B cell (primary cell): Measurements from ENCODE around the gene SDCCAG8. TPM values are rescaled to one million over a fixed set of nuclear protein-coding genes. Genes with fewer than 3 reads are reported as not detected.

ENCODE experiments used
- ATAC-seq: fragments of 200-7000 bp; cut with Tn5 transposase; one replicate; pipeline ENCODE4 v1.10.0; 2021; ENCODE audit warnings: low read depth, mild to moderate bottlenecking, moderate number of reproducible peaks, moderate library complexity
- CTCF ChIA-PET: fragments of 350-600 bp; sonication (Branson Sonifier 250); formaldehyde crosslinking; loops from one replicate; lab custom pipeline; 2021; ENCODE audit warnings: antibody characterized with exemption, inconsistent platforms; lab: Charles Lee
- POLR2A ChIA-PET: fragments of 350-600 bp; sonication (Branson Sonifier 250); formaldehyde crosslinking; loops from one replicate; lab custom pipeline; 2021; ENCODE audit warnings: antibody characterized with exemption; lab: Charles Lee
- DNase-seq: peaks from one replicate; pipeline ENCODE4 v3.0.0; 2013
- H2AFZ ChIP-seq: 2 replicates; pipeline ENCODE4 v1.6.1; 2012; ENCODE audit warnings: mild to moderate bottlenecking, low read depth, low read length; ENCODE audit not compliant: insufficient read depth, poor library complexity, severe bottlenecking
- H3K27ac ChIP-seq, 2 donors: 1 replicate in 1 of 2; 2 replicates in 1 of 2; pipeline ENCODE4 v1.5.1; 2012 to 2013; ENCODE audit warnings: low read length in 2 of 2, mild to moderate bottlenecking in 2 of 2, moderate library complexity in 1 of 2
- H3K27me3 ChIP-seq, 4 experiments: fragments of 200-600 bp in 1 of 4; sonication (generic) in 1 of 4; replicated peaks in 1 of 4; 1 replicate in 2 of 4; 2 replicates in 2 of 4; pipeline versions ENCODE4 v1.6.1 to v1.7.0; 2013 to 2016; ENCODE audit warnings: low read length in 3 of 4, mild to moderate bottlenecking in 2 of 4, mixed read lengths in 1 of 4, moderate library complexity in 1 of 4; ENCODE audit not compliant: insufficient read depth in 4 of 4, control insufficient read depth in 3 of 4; ENCODE audit errors: control extremely low read depth in 1 of 4
- H3K36me3 ChIP-seq, 2 experiments: replicated peaks in 1 of 2; 1 replicate in 1 of 2; 2 replicates in 1 of 2; pipeline versions ENCODE4 v1.6.1 to v1.7.1; 2013; ENCODE audit warnings: low read length in 1 of 2; ENCODE audit not compliant: insufficient read depth in 2 of 2, control insufficient read depth in 1 of 2; ENCODE audit errors: control extremely low read depth in 1 of 2, extremely low read depth in 1 of 2
- H3K4me1 ChIP-seq, 2 donors: fragments of 200-600 bp in 1 of 2; sonication (generic) in 1 of 2; 1 replicate in 1 of 2; 2 replicates in 1 of 2; pipeline versions ENCODE4 v1.5.1 to v1.6.1; 2013 to 2017; ENCODE audit warnings: low read length in 2 of 2; ENCODE audit not compliant: control insufficient read depth in 2 of 2, insufficient read depth in 2 of 2
- H3K4me2 ChIP-seq: replicated peaks from 2 replicates; pipeline ENCODE3; 2012; ENCODE audit warnings: mild to moderate bottlenecking, low read depth, low read length; ENCODE audit not compliant: poor library complexity, severe bottlenecking
- H3K4me3 ChIP-seq, 5 experiments: fragments of 200-600 bp in 1 of 5; sonication (generic) in 1 of 5; 1 replicate in 3 of 5; 2 replicates in 2 of 5; pipeline versions ENCODE4 v1.5.1 to v1.7.0; 2011 to 2016; ENCODE audit warnings: low read length in 4 of 5, mild to moderate bottlenecking in 4 of 5, low read depth in 2 of 5, control low read depth in 1 of 5, moderate library complexity in 1 of 5; ENCODE audit not compliant: insufficient read depth in 1 of 5; ENCODE audit errors: control extremely low read depth in 1 of 5, extremely low read depth in 1 of 5
- H3K79me2 ChIP-seq: fragments of 200-600 bp; sonication (generic); one replicate; pipeline ENCODE4 v1.6.0; 2016; ENCODE audit warnings: low read length; ENCODE audit not compliant: control insufficient read depth, insufficient read depth
- H3K9ac ChIP-seq: fragments of 200-600 bp; sonication (generic); 2 replicates; pipeline ENCODE4 v1.6.1; 2017; ENCODE audit warnings: mild to moderate bottlenecking, low read length, moderate library complexity
- H3K9me3 ChIP-seq, 3 donors: one replicate each; pipeline versions ENCODE4 v1.6.1 to v1.7.1; 2013; ENCODE audit warnings: low read length in 2 of 3; ENCODE audit not compliant: control insufficient read depth in 2 of 3, insufficient read depth in 1 of 3; ENCODE audit errors: control extremely low read depth in 1 of 3
- H4K20me1 ChIP-seq: 2 replicates; pipeline ENCODE4 v1.6.0; 2012; ENCODE audit warnings: mild to moderate bottlenecking, low read length; ENCODE audit not compliant: insufficient read depth, control insufficient read depth, poor library complexity, severe bottlenecking
- H3K27ac Mint-ChIP-seq: one replicate; pipeline ENCODE4 v1.8.0; 2021; ENCODE audit warnings: mixed read lengths
- H3K27me3 Mint-ChIP-seq: one replicate; pipeline ENCODE4 v1.8.0; 2021; ENCODE audit warnings: mixed read lengths
- H3K4me1 Mint-ChIP-seq: one replicate; pipeline ENCODE4 v1.8.0; 2021; ENCODE audit warnings: mixed read lengths
- H3K4me3 Mint-ChIP-seq: one replicate; pipeline ENCODE4 v1.8.0; 2021; ENCODE audit warnings: mixed read lengths
- H3K9me3 Mint-ChIP-seq: one replicate; pipeline ENCODE4 v1.8.0; 2022; ENCODE audit warnings: mixed read lengths; ENCODE audit not compliant: insufficient read depth
- CTCF ChIP-seq: fragments of 200-600 bp; IDR thresholded peaks from one replicate; pipeline ENCODE4 v1.8.0; 2022; ENCODE audit warnings: antibody characterized with exemption, mild to moderate bottlenecking
- EZH2 ChIP-seq: IDR thresholded peaks from 2 replicates; pipeline ENCODE4 v1.6.1; 2012; ENCODE audit warnings: borderline replicate concordance, low read depth, mild to moderate bottlenecking, moderate library complexity, low read length; ENCODE audit not compliant: insufficient read depth, poor library complexity, severe bottlenecking
- WGBS: methylation state at CpG from one replicate; pipeline ENCODE4 v1.1.5; 2013; ENCODE audit warnings: missing lambda C conversion rate; ENCODE audit not compliant: insufficient coverage; 5-methylcytosine and 5-hydroxymethylcytosine counted together
- intact Hi-C: fragments of 100-400 bp; cut with micrococcal nuclease; formaldehyde crosslinking; loops from one replicate; pipeline ENCODE4 v1.10.0; 2022
- polyA plus RNA-seq: library from polyadenylated mRNA; depleted of rRNA; stranded (reverse); fragments of >200 nt; gene quantifications from 2 replicates; pipeline ENCODE4 v1.2.3, GENCODE V29; 2012
- total RNA-seq, 2 donors: library from RNA; stranded (reverse); fragments of 120-200 nt in 1 of 2; gene quantifications; 1 replicate in 1 of 2; 2 replicates in 1 of 2; pipeline versions ENCODE4 v1.2.3 to v1.2.4, GENCODE V29; 2013 to 2022

The SDCCAG8 gene
- total and polyA plus RNA-seq, 2 donors (not counting 1 experiment from before 2014, with no cell fraction given): 37.1 to 60.7 TPM

GRCh38 chr1:243364330-243364729 is 108.5 kb downstream of the SDCCAG8 start:
- CTCF ChIA-PET: interaction anchor here (2.5 to 2.8 kb wide), 2 partner anchors 9 to 21 kb away, joined by 7 to 9 read pairs; no protein-coding TSS in a partner anchor
- Mint-ChIP-seq H3K9me3 (no peaks in the 10 kb centered on the region), H3K27me3 (no peaks in the 10 kb centered on the region), H3K27ac (no peak overlapping the region), H3K4me3 (no peak overlapping the region), H3K4me1 (peaks cover 3% of the 10 kb centered on the region)
- no peak for ATAC-seq
- H3K4me3 ChIP-seq: no peak overlapping the region
- no CpG with 5 or more reads among the region's 2 CpGs for WGBS
- no peaks in the 10 kb centered on the region for H4K20me1 ChIP-seq
- no peak overlapping the region for H3K9ac ChIP-seq
- H3K79me2 ChIP-seq: no peaks in the 10 kb centered on the region
- intact Hi-C loops: no loop called here
- DNase-seq: no peak
- no peaks in the 10 kb centered on the region for H3K4me1 ChIP-seq
- no peak overlapping the region for H3K4me2 ChIP-seq
- POLR2A ChIA-PET: no interaction called here
- H2AFZ ChIP-seq: no peak overlapping the region
- TF ChIP-seq EZH2 (no peak), CTCF (no peak)
- H3K27ac ChIP-seq: no peak overlapping the region
- no peaks in the 10 kb centered on the region for H3K9me3 ChIP-seq
- no peaks in the 10 kb centered on the region for H3K27me3 ChIP-seq
- peaks cover 0 to 7% of the 10 kb centered on the region in 2 experiments for H3K36me3 ChIP-seq

GRCh38 chr1:243364866-243365265 is 109.0 kb downstream of the SDCCAG8 start:
- no peaks in the 10 kb centered on the region for H3K79me2 ChIP-seq
- H3K9me3 Mint-ChIP-seq: no peaks in the 10 kb centered on the region
- H3K4me1 ChIP-seq: no peaks in the 10 kb centered on the region
- no peak overlapping the region for H2AFZ ChIP-seq
- CTCF ChIA-PET: interaction anchor here (2.5 to 2.8 kb wide), 2 partner anchors 10 to 21 kb away, joined by 7 to 9 read pairs; no protein-coding TSS in a partner anchor
- H3K9ac ChIP-seq: no peak overlapping the region
- no peaks in the 10 kb centered on the region for H4K20me1 ChIP-seq
- no peaks in the 10 kb centered on the region for H3K27me3 Mint-ChIP-seq
- DNase-seq: no peak
- H3K4me3 ChIP-seq: no peak overlapping the region
- no peak overlapping the region for H3K27ac ChIP-seq
- no peak overlapping the region for H3K27ac Mint-ChIP-seq
- no peaks in the 10 kb centered on the region for H3K9me3 ChIP-seq
- H3K4me1 Mint-ChIP-seq: peaks cover 3% of the 10 kb centered on the region
- H3K36me3 ChIP-seq: peaks cover 0 to 5% of the 10 kb centered on the region in 2 experiments
- no peak overlapping the region for H3K4me3 Mint-ChIP-seq
- intact Hi-C loops: no loop called here
- TF ChIP-seq CTCF (no peak), EZH2 (no peak)
- ATAC-seq: no peak
- no peak overlapping the region for H3K4me2 ChIP-seq
- POLR2A ChIA-PET: no interaction called here
- no peaks in the 10 kb centered on the region for H3K27me3 ChIP-seq
- 93% methylated on average over 3 of the region's 8 CpGs for WGBS
